GM12874 (cell line): ENCODE results near the gene GSTM5.

Experiments used
- TF ChIP-seq, protein P1 (sequence below): IDR thresholded peaks from 2 replicates; pipeline ENCODE4 v1.5.1; 2011; ENCODE audit warnings: low read depth, mild to moderate bottlenecking, control low read depth, low read length, moderate library complexity; ENCODE audit not compliant: insufficient read depth

The GSTM5 gene

DNA sequence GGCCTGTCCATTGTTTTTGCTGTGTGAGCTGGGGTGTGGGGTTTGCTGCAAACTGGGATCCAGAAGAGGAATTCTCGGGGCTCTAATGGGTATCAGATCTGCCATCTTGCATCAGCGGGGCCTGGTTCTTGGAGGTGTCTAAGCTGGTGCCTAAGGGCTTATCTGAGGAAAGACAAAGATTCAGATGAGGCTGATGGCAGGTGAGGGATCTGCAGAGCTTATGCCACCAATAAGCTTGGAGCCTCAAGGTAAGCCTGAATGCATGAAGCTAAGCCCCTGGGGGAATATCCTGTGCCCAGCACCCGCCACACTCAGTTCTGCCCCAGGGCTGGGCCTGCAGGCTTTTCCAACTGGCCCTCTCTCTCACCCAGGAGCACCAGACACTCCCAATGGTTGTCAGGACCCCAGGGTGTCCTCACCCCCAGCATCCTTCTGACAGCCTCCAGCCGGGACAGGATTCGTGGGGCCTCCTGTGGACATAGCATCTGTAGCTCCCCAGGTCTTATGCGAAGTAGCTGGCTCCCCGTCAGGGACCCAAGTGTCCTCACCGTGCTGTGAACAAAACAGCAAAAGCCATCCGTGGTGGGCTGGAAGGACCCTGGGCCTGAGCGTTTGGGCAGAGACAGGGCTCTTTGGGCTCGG, 38.3 kb downstream of the GSTM5 start:
- TF ChIP-seq, protein P1, sequence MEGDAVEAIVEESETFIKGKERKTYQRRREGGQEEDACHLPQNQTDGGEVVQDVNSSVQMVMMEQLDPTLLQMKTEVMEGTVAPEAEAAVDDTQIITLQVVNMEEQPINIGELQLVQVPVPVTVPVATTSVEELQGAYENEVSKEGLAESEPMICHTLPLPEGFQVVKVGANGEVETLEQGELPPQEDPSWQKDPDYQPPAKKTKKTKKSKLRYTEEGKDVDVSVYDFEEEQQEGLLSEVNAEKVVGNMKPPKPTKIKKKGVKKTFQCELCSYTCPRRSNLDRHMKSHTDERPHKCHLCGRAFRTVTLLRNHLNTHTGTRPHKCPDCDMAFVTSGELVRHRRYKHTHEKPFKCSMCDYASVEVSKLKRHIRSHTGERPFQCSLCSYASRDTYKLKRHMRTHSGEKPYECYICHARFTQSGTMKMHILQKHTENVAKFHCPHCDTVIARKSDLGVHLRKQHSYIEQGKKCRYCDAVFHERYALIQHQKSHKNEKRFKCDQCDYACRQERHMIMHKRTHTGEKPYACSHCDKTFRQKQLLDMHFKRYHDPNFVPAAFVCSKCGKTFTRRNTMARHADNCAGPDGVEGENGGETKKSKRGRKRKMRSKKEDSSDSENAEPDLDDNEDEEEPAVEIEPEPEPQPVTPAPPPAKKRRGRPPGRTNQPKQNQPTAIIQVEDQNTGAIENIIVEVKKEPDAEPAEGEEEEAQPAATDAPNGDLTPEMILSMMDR, result no peak

DNA sequence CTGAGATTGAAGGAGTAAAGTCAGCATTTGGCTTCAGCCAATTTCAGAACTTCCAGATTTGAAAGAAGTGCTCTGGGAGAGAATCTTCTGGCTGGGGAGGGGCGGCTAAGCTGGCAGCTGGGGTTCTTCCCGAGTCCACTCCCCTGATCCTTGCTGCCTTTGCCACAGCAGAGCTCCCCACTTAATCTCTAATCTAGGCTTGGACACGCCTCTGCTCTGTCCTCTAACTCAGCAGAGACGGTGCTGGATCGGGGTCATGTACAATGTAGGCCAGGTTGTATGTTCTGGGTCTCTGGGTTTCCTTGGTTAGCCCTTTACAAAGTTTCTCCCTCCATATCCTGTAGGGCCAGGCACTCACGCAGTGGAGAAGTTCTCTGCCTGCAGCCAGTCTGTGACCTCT, 38.9 kb downstream of the GSTM5 start:
- TF ChIP-seq, protein P1, result no peak

DNA sequence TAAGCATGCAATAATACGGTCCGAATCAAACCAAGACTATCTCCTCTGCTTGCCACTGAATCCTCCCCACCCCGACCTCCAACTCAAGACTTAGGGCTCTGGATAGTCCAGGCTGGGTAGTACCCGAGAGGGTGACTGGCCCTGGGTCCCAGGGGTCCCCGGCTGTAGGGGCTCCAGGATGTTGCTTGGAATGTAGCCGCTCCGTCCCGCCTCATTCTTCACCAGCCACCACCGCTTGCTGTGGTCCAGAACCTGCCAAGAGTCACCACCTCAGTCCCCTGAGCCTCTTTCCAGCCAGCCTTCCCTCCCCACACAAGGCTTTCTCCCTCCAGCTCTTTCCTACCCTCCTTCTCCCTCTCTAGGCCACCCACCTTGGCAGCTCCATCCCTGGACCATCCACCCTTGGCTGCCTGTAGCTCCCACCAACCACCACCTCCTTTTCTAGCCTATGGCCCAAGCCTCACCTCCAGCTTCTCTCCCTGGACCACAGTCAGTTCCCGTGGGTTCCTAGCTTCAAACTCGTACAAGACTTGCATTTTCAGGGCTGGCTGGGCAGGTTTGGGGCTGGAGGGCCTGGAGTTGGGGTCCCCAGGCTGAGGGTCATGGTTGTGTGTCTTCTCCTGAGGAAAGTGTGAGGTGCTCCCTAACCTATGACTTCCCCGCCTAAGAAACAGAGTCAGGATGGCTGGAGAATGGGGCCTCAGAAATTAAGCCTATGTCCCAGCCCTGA, 39.6 kb downstream of the GSTM5 start:
- TF ChIP-seq, protein P1, result no peak

DNA sequence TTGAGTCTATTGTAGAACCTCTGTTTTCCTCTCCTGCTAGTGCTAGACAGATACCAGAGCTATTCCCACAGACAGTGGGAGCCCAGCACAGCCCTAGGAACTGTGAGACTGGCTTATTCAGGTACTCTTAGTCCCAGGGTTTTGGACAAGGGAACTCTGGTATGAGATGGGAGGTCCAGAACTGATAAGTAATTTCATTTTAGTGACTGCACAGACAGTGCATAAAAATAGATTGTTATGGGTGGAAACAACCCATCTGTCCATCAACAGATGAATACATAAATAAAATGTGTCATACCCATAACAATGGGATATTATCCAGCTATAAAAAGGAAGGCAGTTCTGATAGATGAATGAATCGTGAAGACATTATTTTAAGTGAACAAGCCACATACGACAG, 42.7 kb downstream of the GSTM5 start:
- TF ChIP-seq, protein P1, result no peak

DNA sequence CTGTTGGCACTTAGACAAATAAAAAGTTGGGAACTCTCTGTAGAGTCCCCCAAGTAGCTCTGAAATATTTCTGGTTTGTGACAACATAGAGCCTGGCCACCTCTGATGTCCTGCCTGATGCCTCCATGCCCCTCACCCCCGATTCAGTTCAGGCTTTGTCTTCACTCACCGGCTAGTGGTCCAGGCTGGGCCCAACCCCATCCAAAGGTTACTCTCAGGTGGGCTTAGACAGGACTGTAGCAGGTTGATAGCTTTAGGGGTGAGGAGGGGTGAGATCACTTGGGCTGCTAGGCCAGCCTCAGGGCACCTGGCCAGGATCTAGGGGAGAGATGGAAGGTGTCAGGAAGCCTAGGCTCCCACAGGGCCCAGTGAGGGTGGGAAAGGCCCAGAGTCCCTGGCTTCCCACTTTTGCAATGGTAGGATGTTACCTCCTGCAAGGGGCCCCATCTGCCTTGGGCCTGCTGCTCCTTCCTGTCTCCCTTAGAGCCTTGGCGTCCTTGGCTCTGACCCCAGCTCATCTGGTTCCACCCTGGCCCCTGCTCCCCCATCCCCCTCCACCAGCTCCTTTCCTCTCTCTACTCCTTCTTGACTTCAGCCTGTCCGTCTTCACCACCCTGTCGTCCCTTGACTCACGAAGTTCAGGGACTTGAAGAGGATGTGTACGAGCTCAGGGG, 44.9 kb downstream of the GSTM5 start:
- TF ChIP-seq, protein P1, result no peak

DNA sequence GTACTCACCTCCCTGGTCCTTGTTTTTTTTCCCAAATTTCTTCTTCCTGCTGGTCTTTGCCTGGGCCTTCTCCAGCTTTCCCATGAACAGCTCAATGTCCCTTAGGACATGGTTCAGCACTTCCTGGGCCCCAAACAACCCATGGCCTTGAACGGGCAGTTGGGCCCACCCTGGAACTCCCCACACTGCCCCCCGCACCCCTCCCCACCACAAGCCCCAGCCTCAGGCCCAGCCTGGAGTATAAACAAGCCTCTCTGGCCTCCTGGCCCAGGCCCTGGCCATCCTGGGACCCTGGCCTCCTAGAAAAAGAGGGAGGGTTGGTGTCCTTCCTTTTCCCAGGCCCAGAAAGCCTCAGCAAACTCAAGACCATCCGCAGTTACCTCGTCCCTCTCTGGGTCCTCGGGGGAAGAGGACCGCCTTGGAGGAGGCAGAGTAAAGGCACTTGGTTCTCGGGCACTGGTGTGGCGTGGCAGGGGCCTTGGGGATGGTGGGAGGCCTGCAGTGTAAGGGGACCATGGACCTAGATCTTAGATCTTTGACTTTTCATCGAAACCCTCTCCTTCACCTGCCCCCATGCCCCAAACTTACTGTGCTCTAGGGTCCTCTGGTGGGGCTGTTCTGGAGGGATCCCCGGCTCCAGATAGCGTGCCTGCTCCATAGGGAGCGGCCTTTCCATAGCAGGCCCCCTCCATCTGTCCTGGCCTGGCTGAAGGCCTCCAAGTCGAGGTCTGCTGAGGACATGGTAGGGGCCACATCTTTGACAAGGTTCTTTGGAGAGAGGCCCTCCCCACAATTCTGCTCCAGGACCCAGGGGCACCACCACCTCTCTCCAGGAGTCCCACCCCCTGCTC, 46.1 kb downstream of the GSTM5 start:
- TF ChIP-seq, protein P1, result no peak
